Erythroblast (primary cell): ENCODE data around the gene GAGE10.
"Not testable (repeated sequence)": the region's sequence is repeated elsewhere in the genome, so short reads cannot be mapped to it uniquely, and the experiment has no call there.

ENCODE experiments used
- DNase-seq, 2 experiments: peaks; one replicate each; lab custom pipeline; 2025; lab: John Stamatoyannopoulos, UW
- GATA1 ChIP-seq: IDR thresholded peaks from 2 replicates; pipeline ENCODE4 v1.6.1; 2011; ENCODE audit warnings: low read depth, mild to moderate bottlenecking, control low read depth, low read length, moderate library complexity
- POLR2A ChIP-seq: IDR thresholded peaks from 2 replicates; pipeline ENCODE4 v1.6.1; 2011; ENCODE audit warnings: mild to moderate bottlenecking, low read length

Gene GAGE10

DNA sequence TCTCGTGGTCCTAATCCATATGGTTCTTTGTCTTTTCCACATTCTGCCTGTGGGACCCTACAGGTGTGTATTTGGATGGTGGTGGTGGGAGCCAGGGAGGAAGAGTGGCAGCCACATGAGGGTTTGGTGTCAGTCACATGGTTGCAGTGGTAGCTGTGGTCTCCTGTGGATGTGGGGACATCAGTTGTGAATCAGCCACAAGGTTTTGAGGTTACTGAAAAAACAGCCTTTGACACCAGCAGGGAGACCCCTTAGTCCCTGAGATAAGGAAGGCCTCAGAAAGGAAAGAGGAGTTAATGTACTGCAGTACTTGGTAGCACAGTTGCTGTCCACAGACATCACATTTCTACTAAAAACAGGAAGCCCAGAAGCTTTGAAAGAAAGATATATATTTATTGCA is 15.8 kb upstream of the GAGE10 start:
- DNase-seq: no peak
- TF ChIP-seq GATA1: no peak
- no peak for TF ChIP-seq POLR2A

DNA sequence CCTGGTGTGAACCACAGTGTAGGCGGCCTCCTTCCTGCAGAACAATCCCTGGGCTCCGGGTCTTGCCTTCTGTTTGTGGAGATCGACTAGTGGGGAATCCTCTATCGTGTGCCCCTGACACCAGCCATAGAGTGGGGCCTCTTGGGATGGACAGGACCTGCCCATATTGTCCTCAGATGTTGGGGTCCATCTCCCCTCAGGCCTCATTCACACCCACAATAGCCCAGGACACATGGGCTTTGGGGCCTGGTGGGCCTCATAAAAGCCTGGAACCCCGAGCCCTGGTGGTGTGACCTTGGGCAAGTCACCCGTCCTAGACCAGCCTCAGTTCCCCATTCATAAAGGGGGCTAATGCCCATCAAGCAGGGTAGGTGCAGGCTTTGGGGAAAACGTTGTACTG is 13.2 kb upstream of the GAGE10 start:
- DNase-seq: no peak
- no peak for TF ChIP-seq GATA1
- no peak for TF ChIP-seq POLR2A

DNA sequence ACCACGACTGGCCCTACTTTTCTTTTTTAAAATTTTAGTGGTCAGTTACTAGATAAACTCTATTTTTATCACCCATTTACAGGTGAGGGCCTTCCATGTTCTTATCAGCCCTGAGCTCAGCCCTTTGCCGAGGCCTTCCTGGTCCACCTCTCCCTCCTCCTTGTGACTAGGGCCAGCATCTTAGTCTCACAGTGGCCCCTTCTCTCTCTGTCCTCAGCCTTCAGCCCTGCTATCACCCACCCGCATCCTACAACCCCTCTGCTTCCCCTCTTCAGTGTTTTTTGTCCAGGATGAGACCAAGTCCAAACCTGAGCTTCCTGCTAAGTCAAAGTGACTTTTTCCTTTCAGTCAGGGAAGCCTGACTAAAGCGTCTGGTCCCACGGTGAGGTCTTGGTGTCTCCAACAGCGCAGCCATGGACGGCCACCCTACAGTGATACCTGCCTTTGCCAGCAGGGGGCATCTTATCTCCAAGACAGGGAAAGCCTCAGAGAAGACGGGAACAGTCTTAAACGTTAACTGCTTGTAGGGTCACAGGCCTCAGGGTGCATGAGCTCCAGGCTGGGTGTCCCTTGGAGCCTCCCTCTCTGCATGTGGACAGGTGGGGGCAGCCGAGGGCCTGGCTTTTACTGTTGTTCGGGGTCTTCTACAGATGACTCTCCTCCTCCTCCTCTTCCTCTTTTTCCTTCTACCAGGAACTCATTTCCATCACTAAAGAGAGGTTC is 11.7 kb upstream of the GAGE10 start:
- TF ChIP-seq GATA1: no peak
- TF ChIP-seq POLR2A: no peak
- DNase-seq: peak; percentile 69 to 77

DNA sequence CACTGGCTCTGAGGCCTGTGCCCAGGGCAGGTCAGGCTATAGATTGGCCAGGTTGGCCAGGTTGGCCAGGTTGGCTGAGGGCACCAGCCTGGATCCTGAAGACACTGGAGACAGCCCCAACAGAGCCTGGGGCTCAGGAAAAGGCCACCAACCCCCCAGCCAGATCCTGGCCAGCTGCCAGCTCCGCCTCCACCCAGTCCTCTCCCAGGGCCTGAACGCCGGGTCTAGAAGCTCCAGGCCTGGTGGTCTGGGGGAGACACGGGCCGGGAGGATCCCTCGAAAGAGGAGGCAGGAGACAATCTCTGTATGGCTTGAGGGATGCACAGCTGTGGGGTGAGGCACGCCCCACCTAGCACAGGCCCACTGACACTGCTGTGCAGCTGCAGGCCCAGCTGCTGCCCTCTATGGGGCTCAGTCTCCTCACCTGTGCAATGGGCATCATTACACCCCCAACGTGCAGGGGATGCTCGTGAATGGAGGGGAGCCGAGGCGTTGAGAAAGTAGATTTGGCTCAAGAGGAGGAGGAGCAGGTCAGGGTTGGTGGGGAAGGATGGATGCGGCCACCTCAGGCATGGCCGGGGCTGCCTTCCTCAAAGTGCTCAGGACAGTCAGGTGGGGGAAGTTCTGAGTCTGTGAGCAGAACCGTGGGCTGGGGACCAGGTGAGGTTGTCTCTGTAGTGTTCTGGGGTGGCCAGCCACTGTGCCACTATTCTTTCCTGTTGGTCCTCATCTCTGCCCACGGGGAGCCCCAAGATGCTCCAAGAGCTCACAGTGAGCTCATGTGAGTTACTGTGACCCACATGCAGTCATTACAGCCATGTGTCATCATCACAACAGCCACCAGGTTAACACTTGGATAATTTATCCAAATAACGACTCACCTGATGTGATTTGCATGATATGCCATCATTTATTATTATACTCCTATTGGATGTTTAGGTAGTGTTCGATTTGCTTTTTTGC is 10.8 kb upstream of the GAGE10 start:
- DNase-seq: no peak
- TF ChIP-seq POLR2A (no peak), GATA1 (no peak)

DNA sequence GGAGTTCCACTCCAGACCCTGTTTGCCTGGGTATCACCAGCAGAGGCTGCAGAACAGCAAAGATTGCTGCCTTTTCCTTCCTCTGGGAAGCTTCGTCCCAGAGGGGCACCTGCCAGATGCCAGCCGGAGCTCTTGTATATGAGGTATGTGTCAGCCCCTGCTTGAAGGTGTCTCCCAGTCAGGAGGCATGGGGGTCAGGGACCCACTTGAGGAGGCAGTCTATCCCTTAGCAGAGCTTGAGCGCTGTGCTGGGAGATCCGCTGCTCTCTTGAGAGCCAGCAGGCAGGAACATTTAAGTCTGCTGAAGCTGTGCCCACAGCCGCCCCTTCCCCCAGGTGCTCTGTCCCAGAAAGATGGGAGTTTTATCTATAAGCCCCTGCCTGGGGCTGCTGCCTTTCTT is 4.2 kb upstream of the GAGE10 start:
- DNase-seq: not testable (repeated sequence)

DNA sequence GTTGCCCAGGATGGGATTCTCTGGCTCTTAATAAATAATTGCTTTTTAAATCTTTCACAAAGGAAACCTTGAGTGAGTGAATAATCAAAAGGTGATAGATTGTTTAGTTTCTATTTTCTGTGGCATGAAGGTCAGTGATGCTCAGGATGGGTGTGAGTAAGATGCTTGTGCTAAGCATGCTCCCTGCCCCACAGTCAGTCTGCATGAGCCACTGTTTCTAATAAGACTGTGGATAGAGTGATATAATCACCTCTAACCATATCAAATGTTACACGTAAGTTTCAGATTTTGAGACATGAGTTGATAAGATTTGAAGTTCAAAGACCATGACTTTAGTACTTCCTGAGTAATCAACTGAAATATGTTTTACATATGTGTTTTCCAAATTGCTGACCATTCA is 2.7 kb upstream of the GAGE10 start:
- DNase-seq: no peak
- no peak for TF ChIP-seq GATA1
- no peak for TF ChIP-seq POLR2A

DNA sequence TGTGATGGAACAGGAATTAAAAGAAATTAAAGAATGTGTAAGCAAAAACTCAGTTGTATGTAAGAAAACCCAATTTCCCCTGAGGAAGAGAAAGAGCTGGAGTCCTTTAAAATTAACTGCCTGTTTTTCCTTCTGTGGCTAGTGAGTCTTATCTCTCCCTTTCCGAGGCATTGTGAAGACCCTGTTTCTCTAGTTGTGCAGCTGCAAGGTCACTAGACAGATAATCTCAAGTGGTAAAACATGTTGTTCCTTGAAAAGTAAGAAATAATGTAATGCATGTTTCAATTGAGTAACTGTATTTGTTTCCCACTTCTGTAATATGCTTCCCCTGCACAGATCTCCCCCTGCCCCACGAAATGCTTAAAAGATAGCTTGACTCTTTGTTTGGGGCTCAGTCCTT is 4.3 kb downstream of the GAGE10 start:
- not testable (repeated sequence) for DNase-seq

DNA sequence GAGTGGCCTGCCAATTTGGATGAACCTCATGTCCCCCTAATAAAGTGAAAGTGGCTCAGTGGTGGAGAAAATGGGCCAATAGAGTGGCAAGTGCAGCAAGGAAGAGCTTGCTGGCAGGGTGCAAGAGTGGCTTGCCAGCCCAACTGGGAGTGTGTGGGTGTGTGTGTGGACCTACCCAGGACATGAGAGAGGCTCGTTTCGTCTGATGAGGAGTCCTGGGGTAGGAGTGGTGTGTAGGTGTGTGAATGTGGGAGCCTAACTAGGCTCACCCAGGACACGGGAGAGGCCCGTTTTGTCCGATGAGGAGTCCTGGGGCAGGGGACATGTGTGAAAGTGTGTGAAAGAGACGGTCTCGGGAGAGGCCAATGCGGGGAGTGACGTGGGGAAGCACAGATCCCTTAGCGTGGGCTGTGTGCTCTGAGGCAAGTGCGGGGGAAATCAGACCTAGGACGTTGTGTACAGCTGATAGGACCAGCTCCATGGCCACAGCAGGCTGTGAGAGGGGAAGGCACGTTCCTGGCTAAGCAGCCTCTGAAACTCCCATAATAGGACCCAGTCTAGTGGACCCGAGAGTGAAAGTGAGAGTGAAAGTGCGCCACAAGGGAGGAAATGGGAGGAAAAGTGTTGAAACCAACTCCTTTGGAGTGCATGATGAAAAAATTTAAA is 5.3 kb downstream of the GAGE10 start:
- DNase-seq: peak in 1 of 2 experiments; percentile 1
- TF ChIP-seq POLR2A (no peak), GATA1 (no peak)

DNA sequence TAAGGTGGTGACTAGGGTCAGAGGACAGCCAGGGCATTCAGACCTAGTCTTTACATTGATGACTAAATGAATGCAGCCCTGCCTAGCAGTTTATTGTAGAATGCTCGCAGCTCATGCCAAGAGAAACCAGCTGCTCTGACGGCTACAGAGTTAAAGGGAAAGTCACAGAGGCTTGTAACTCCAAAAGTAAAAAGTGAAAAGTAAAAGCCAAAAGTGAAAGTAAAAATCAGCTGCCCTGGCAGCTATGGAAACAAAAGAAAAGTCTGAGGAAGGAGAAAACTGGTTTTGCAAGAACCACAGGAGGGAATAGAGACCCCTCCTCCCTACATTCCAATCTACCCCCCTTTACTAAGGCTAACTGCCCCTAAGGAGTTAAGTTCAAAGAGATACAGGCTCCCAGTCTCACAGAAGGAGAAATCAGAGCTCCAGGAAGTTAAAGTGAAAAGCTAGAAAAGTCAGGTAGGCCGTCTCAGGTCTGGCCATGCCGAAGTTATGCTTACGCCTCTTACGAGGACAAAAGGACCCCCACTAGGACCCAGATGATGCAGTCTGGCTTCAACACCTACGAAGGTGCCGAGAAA is 6.0 kb downstream of the GAGE10 start:
- DNase-seq: no peak
- TF ChIP-seq POLR2A (no peak), GATA1 (no peak)

DNA sequence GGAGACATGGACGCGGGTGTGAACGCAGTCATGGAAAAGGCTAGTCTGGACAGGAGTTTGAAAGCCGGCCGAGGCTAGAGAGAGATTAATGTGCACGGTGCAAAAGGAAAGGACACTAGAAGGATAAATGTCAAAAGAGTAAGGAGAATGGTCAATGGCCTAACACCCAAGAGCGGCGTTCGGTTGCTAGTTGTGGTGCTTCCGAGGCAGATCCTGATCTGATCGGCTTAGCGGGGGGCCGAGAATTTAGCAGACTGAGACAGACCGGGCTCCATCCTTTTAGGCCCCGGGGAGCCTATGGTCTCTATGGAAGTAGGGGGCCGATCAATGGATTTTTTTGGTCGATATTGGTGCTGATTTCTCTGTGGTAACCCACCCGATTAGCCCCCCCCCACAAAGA is 6.9 kb downstream of the GAGE10 start:
- no peak for DNase-seq
- TF ChIP-seq POLR2A: no peak
- no peak for TF ChIP-seq GATA1

DNA sequence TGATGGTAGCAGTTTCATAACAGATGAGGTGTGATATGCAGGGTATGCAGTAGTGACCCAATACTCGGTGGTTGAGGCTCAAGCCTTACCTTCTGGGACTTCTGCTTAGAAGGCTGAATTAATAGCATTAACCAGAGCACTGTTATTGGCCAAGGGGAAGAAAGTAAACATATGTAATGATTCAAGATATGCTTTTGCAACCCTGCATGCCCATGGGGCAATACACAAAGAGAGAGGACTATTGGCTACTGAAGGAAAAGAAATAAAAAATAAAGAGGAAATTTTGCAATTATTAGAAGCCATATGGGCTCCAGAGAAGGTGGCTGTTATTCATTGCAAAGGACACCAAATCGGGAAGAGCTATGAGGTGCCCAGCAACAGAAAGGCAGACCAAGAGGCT is 8.7 kb downstream of the GAGE10 start:
- TF ChIP-seq GATA1 (no peak), POLR2A (no peak)
- no peak for DNase-seq

DNA sequence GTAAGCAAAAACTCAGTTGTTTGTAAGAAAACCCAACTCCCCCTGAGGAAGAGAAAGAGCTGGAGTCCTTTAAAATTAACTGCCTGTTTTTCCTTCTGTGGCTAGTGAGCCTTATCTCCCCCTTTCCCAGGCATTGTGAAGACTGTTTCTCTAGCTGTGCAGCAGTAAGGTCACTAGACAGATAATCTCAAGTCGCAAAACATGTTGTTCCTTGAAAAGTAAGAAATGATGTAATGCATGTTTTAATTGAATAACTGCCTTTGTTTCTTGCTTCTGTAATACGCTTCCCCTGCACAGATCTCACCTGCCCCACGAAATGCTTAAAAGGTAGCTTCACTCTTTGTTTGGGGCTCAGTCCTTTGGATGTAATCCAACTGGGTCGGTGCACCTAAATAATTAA is 12.6 kb downstream of the GAGE10 start:
- no peak for TF ChIP-seq GATA1
- TF ChIP-seq POLR2A: no peak
- no peak for DNase-seq

DNA sequence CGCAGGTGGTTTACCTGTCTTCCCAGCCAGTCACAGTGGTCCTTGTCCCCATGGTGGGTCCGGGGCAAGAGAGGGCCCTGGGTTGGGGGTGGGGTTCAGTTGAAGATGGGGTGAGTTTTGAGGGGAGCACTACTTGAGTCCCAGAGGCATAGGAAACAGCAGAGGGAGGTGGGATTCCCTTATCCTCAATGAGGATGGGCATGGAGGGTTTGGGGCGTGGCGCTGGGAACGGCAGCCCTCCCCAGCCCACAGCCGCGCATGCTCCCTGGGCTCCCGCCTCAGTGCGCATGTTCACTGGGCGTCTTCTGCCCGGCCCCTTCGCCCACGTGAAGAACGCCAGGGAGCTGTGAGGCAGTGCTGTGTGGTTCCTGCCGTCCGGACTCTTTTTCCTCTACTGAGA is 18.3 kb downstream of the GAGE10 start, which contains the start of gene GAGE12J:
GAGE12J (plus strand) TSS at position 301 of the 400 bp plus-strand sequence. CDS start 1,157 bp downstream, outside the sequence.
- not testable (repeated sequence) for DNase-seq

DNA sequence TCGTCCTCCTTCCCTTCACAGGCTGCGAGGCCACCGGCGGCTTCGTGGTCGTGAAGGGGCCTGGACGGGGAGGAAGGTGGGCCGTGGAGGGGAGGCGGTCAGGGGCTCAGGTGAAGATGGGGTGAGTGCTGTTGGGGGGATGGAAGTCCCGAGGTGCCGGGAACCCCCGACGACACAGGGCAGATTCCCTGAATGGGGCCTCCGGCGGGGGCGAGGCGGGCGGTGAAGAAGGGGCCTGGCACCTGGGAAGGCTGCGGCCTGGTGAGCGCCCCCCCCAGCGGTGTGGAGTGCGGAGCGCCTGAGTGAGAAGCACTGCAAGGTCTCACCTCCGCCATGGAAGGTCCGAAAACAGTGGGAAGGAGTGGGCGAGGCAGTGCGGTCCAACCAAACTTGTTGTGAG is 18.8 kb downstream of the GAGE10 start:
- DNase-seq: not testable (repeated sequence)

DNA sequence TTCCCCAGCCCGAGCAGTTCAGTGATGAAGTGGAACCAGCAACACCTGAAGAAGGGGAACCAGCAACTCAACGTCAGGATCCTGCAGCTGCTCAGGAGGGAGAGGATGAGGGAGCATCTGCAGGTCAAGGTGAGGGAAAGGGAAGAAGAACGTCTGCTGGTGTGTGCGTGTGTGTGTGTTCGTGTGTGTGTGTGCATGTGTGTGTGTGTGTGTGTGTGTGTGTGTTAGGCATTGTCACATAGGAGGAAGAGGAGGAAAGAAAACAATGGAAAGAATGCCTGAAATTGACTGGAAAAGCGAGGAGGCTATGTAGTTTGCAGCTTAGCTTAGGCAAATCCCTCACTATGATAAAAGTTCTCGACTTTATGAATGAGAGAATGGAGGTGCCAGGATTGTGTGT is 20.3 kb downstream of the GAGE10 start:
- not testable (repeated sequence) for DNase-seq

DNA sequence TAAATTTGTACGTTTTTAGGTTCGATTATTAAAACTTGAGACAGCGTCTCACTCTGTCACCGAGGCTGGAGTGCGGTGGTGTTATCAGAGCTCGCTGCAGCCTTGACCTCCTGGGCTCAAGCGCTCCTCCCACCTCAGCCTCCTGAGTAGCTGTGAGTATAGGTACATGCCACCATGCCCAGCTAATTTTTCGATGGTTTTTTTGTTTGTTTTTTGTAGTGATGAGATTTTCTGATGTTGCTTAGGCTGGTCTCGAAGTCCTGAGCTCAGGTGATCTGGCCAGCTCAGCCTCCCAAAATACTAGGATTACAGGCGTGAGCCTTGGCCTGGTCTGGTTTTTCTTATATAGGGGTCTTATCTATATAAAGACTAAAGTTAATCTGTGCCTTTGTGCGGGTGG is 27.0 kb downstream of the GAGE10 start:
- DNase-seq: not testable (repeated sequence)

DNA sequence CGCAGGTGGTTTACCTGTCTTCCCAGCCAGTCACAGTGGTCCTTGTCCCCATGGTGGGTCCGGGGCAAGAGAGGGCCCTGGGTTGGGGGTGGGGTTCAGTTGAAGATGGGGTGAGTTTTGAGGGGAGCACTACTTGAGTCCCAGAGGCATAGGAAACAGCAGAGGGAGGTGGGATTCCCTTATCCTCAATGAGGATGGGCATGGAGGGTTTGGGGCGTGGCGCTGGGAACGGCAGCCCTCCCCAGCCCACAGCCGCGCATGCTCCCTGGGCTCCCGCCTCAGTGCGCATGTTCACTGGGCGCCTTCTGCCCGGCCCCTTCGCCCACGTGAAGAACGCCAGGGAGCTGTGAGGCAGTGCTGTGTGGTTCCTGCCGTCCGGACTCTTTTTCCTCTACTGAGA is 27.8 kb downstream of the GAGE10 start, which contains the start of gene GAGE13:
GAGE13 (plus strand) TSS at position 301 of the 400 bp plus-strand sequence. CDS start 1,156 bp downstream, outside the sequence.
- DNase-seq: not testable (repeated sequence)

DNA sequence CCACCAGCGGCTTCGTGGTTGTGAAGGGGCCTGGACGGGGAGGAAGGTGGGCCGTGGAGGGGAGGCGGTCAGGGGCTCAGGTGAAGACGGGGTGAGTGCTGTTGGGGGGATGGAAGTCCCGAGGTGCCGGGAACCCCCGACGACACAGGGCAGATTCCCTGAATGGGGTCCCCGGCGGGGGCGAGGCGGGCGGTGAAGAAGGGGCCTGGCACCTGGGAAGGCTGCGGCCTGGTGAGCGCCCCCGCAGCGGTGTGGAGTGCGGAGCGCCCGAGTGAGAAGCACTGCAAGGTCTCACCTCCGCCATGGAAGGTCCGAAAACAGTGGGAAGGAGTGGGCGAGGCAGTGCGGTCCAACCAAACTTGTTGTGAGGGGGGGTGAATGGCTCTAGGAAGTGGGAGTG is 28.4 kb downstream of the GAGE10 start:
- DNase-seq: not testable (repeated sequence)

DNA sequence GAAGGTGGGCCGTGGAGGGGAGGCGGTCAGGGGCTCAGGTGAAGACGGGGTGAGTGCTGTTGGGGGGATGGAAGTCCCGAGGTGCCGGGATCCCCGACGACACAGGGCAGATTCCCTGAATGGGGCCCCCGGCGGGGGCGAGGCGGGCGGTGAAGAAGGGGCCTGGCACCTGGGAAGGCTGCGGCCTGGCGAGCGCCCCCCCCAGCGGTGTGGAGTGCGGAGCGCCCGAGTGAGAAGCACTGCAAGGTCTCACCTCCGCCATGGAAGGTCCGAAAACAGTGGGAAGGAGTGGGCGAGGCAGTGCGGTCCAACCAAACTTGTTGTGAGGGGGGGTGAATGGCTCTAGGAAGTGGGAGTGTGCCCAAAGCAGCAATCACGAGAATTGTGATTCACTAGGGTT is 38.0 kb downstream of the GAGE10 start:
- not testable (repeated sequence) for DNase-seq
